Hematopoietic multipotent progenitor cell treated with erythropoietin and hydrocortisone succinate and interleukin-3 and kit ligand, for 17 days (in vitro differentiated cells): ENCODE measurements around the gene DIP2C.

Experiments used
- DNase-seq: peaks from one replicate; pipeline ENCODE4 v3.0.0-alpha.2; 2015; ENCODE audit warnings: low spot score

Gene DIP2C

DNA sequence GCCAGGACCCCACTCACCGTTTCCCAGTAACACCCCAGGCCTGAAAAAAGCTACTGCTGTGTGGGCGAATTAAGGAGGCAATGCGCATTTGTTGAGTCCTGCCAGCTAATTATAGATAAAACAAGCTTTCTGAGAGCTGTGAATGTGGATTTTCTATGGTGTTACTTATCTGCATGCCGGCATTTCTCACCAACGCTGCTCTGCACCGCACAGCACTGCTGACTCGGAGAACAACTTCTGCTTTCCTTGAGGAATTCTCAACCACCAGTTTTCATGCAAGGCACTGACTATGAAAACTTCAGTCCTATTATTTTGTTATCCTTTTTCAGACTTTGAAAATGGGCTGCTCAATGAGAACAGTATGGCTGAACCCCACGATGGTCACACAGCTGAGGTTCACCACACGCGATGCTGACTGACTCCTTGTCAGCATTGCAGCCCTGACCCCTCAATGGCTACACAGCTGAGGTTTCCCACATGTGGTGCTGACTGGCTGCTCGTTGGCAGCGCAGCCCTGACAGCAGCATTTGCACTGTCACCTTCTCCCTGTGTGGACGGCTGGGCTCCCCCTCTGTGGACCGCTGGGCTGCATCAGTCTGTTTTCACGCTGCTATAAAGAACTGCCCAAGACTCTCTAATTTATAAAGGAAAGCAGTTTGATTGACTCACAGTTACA, 190.6 kb downstream of the DIP2C start:
- no peak for DNase-seq

DNA sequence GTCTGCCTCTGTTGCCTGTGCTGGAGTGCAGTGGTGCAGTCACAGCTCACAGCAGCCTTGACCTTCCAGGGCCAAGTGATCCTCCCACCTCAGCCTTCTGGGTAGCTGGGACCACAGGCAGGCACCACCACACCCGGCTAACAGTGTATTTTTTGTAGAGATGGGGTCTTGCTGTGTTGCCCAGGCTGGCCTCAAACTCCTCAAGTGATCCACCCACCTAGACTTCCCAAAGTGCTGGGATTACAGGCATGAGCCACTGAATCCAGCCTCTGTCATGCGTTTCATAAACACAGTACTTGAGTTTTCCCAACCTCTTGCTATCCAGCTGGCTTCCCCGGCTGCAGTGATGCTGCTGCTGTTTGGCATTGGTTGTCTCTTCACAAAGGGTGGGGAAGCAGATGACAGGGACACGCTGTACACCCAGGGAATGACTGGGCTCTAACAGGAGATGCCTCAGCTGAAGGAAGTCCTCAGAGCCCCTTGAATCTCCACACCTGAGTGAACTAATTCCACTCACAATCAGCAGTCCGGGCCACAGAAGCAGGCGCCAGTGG, 191.5 kb downstream of the DIP2C start:
- DNase-seq: no peak

DNA sequence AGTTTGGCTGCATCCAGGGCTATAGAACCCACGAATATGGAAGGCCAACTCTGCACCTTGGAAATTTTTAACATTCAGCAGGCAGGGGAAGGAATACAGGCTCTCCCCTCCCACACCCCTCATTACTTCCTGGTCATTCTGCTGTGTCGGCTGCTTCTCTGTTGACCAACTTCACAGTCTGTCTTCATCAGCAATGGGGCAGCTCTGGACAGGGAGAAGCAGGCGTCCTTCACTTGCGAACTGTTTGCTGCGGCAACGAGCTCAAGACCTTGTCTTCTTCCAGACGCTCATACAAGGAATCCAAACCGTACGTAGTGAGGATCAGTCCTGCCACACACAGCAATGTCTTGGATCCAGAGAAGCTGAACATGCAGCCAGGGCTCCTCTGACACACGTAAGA, 192.2 kb downstream of the DIP2C start:
- DNase-seq: no peak

- DNase-seq: no peak
Measured at GRCh38 chr10:494556-494955, 194.9 kb downstream of the DIP2C start.

DNA sequence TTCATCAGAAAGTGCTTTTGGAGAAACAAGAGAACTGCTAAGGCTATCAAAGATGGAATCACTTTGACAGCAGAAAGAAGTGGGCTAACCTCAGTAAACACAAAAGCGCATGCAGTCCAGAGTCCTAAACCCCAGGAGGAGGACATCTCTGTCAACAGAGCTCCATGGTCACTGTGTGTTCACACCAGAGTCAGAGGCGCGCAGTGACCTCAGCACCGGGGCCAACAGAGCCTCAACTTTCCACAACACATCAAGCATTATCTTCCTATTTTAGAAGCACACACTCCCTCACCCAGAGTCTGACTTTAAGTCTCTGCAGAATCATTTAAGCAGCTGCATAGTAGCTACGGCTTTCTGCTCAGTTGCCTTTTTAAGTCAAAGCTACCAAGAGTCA, 195.3 kb downstream of the DIP2C start:
- no peak for DNase-seq

- no peak for DNase-seq
Measured at GRCh38 chr10:493391-494148, 195.9 kb downstream of the DIP2C start.

- no peak for DNase-seq
Measured at GRCh38 chr10:492836-493235, 196.6 kb downstream of the DIP2C start.

DNA sequence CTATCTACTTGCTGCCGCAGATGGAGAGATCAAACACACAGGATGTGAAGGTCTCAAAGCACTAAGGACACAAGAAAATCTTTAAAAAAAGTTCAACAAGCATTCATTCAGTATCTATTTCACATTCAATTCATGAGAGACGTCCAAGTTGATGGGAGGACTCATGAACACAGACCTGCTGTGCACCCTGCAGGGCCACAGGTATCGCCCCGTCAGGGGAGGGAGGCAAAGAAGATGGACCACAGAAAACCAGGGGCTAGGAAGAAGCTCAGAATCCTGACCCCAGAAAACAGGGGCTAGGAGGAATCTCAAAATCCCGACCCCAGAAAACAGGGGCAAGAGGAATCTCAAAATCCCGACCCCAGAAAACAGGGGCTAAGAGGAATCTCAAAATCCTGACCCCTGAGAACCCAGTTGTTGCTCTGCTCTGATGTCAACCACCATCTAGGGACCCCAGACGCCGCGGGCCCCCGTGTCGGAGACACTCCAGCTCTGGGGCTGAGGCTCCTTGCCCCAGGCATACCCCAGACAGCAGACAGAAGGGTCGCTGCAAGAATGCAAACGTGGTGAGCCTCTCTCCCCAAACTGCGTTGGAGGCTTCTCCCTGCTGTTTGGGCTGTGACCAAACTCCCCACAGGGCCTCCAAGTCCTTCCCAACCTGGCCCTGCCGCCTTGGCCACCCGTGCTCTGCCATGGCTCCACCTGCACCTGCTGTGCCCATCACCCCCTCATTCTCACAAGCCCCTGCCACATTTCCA, 197.6 kb downstream of the DIP2C start:
- DNase-seq: no peak

DNA sequence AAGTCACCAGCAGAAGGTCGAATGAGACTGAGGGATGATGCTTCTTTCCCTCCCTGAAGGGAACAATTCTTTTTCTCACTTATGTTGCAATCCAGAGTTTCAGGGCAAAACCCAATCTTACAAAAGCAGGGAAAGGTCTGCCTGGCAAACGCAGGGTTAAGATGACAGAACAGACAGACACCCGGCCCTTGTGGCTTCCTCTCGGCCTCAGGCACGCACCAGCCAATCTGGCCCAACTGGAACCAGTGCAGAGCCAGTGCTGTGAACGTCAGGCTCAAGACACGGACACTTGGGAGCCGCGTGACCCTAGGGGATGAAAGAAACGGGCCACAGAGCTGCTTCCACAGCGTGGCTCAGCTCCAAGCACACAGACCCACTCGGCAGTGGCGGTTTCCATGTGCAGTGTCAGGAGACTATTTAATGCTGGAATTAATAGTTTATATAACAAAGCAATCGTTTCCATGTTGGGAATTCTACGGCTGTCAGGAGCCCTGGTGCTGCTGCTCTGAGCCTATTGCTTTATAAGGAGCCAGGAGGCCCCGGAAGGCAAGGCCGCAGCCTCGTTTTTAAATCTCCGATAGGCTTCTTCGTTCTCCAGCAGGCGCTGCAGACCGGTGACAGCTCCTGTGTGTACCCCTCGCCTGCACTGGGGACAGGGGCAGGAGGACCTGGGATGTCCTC, 198.4 kb downstream of the DIP2C start:
- no peak for DNase-seq

GRCh38 chr10:490256-490655, 199.2 kb downstream of the DIP2C start:
- no peak for DNase-seq

DNA sequence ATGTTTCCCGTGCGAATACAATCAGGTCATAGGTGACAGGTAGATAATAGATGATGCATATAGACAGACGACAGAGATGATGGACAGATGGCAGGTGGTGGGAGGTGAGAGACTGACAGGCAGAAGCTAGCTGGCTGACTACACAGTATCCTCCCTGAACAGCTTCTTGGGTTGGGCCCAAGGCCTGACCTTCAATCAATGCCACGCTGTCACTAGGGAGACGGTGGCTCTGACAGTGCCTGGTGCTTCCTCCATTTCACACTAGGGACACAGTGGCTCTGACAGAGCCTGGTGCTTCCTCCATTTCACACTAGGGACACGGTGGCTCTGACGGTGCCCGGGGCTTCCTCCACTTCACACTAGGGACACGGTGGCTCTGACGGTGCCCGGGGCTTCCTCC, 200.1 kb downstream of the DIP2C start:
- no peak for DNase-seq

- no peak for DNase-seq
Measured at GRCh38 chr10:488933-489215, 200.6 kb downstream of the DIP2C start.

- DNase-seq: no peak
Measured at GRCh38 chr10:488081-488932, 201.2 kb downstream of the DIP2C start.

DNA sequence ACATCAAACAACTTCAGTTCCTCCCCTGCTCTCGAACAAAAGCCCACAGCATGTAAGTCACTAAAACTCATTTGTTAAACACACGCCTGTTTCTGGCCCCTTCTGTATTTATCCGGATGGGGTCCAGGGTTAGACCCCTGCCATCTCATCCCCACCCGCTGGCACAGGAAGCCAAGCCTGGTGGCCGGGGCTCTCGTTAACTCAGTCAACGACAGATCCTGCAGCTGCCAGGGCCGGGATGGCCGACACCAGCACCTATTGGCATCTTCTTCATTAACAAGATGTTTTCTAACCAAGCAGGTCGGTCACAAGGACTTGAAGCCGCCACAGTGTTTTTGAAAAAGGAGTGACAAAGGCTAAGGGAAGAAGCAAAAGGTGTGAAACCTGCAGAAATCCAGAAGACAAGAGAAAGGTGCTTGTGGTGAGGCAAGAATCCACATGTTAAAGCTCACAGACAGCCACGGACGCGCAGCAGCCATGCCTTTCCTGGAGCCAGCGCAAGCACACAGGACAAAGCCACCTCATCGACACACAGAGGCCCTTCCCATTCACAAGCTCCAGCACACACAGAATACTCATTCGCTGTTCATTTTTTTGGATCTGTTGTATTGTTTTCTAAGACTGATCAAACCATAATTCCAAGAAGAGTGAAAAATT, 202.7 kb downstream of the DIP2C start:
- DNase-seq: no peak

GRCh38 chr10:486206-486605, 203.3 kb downstream of the DIP2C start:
- no peak for DNase-seq

- DNase-seq: no peak
Measured at GRCh38 chr10:485776-486175, 203.7 kb downstream of the DIP2C start.

DNA sequence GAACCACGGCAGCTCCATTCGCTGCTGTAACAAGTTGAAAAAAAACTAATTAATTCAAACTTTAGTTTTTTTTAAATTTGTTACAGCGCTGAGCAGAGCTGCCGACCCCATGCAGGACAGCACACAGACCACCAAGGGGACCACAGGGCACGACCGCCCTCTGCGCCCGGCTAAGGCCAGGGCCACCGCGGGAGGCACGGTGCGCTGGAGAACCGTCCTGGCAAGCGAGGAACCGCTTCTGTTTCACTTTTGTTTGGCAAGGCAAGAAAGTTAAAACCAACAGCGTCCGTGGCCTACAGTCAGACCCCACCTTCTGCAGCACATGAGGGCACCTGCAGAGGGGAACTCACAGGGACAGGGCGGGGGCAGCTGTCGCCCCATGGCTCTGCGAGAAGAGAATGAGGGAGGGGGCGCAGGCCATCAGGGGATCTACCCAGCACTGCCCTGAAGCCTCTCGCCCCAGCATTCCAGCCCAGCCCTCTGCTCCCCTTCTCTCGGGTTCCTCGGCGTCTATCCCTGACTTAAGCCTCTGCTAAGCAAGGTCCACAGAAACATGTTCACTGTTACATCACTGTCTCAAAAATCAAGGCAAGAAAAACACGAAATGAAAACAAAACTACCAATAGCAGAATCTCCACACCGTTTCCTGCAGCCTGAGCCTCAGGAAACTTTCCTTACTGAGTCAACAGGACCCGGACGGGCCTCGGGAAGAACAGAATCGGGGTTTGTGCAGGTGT, 204.4 kb downstream of the DIP2C start:
- DNase-seq: no peak

- DNase-seq: no peak
Measured at GRCh38 chr10:484441-484924, 205.0 kb downstream of the DIP2C start.

GRCh38 chr10:483261-483660, 206.2 kb downstream of the DIP2C start:
- DNase-seq: no peak

GRCh38 chr10:482848-483247, 206.6 kb downstream of the DIP2C start:
- DNase-seq: no peak
